Activated naive CD4-positive, alpha-beta T cell (primary cell): Measurements from ENCODE around the gene C10orf105.

Experiments
- DNase-seq, 4 experiments: peaks; one replicate each; lab custom pipeline; 2025; lab: John Stamatoyannopoulos, UW

C10orf105 gene

GRCh38 chr10:71697938-71698709 lies 21.5 kb downstream of the C10orf105 start:
- no peak for DNase-seq

GRCh38 chr10:71696628-71697326 lies 22.8 kb downstream of the C10orf105 start:
- peak in 3 of 4 experiments; percentile 44 to 61 (median 48) for DNase-seq

- no peak for DNase-seq
Measured at GRCh38 chr10:71695502-71696476, 23.8 kb downstream of the C10orf105 start.

- peak in 1 of 4 experiments; percentile 10 for DNase-seq
Measured at GRCh38 chr10:71694567-71694968, 25.0 kb downstream of the C10orf105 start.

GRCh38 chr10:71694039-71694501 lies 25.5 kb downstream of the C10orf105 start:
- no peak for DNase-seq

GRCh38 chr10:71693377-71693776 lies 26.2 kb downstream of the C10orf105 start:
- no peak for DNase-seq

GRCh38 chr10:71692598-71693306 lies 26.8 kb downstream of the C10orf105 start:
- DNase-seq: no peak

- DNase-seq: no peak
Measured at GRCh38 chr10:71691405-71691804, 28.2 kb downstream of the C10orf105 start.

GRCh38 chr10:71690094-71690720 lies 29.4 kb downstream of the C10orf105 start:
- no peak for DNase-seq

GRCh38 chr10:71688256-71688655 lies 31.3 kb downstream of the C10orf105 start:
- no peak for DNase-seq

GRCh38 chr10:71687480-71687879 lies 32.1 kb downstream of the C10orf105 start:
- DNase-seq: no peak

- no peak for DNase-seq
Measured at GRCh38 chr10:71687077-71687476, 32.5 kb downstream of the C10orf105 start.

GRCh38 chr10:71685554-71686232 lies 33.9 kb downstream of the C10orf105 start:
- DNase-seq: no peak

GRCh38 chr10:71684356-71685173 lies 35.0 kb downstream of the C10orf105 start:
- DNase-seq: no peak

GRCh38 chr10:71683301-71683700 lies 36.3 kb downstream of the C10orf105 start:
- DNase-seq: no peak

- no peak for DNase-seq
Measured at GRCh38 chr10:71681977-71682376, 37.6 kb downstream of the C10orf105 start.

- DNase-seq: no peak
Measured at GRCh38 chr10:71679425-71679824, 40.2 kb downstream of the C10orf105 start.

GRCh38 chr10:71678057-71678805 lies 41.3 kb downstream of the C10orf105 start:
- DNase-seq: no peak

GRCh38 chr10:71677261-71677660 lies 42.3 kb downstream of the C10orf105 start:
- DNase-seq: no peak
